Inflammatory macrophage treated with lipopolysaccharide for 1 hour (primary cell): Measurements from ENCODE around the gene ZFTA.

Source experiments
- DNase-seq, 2 donors: peaks; one replicate each; pipeline ENCODE4 v3.0.0-alpha.2; 2020 to 2022

The ZFTA gene

DNA sequence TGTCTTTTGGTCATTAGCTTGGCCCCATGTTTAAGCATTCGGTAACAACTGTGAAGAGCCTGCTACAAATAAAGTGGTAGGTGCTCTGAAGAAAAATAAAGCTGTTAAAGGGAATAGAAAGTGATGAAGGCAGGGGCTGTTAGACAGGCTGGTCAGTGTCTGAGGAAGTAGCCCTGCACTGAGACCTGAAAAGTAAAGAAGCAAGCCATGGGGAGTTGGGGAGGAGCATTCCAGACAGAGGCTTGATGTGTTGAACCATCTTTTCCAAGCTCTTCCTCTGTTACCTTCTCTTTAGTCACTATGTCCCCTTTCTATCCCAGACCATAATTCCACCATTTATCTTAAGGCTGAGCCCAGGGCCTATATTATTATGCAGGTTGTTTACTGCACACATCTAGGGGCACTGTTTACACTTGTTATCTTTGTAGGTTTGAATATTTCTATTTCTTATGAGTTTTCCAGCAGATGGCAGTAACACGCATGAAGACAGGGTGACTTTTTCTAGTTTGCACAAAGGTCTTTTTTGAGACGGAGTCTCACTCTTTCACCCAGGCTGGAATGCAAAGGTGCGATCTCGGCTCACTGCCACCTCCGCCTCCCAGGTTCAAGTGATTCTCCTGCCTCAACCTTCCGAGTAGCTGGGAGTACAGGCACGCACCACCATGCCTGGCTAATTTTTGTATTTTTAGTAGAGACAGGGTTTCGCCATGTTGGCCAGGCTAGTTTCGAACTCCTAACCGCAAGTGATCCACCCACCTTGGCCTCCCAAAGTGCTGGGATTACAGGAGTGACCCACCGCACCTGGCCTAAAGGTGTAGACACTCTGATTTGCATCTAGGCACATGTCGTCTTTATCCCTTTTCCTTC lies 23.0 kb downstream of the ZFTA start:
- DNase-seq = no peak

DNA sequence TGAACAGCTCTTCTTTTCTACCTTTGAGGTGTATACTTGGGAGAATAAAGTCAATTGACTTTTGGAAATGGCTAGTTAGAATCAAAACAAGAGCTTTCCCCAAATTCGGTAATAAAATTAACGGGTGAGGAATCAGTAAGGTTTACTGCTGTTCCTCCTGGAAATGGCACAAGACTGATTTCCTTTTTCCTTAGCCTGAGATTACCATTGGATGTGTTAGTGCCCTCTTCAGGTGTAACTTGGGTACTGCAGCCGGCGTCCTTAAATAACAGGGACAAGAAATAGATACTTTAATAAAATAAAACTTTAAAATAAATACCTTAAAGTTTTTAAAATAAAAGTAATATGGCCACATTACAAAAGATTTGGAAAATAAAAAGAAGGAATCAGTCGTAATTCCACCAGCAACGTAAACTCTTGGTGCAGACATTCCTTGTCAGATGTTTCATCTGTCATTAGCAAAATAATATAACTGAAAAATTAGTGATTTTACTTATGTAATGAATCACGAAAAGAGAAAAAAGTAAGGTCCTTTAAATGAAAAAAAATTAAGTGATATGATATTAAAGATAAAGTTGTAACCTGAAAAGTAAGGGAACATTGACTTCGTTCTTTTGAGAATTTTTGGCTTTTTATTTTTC lies 29.7 kb downstream of the ZFTA start:
- DNase-seq = peak; percentile 65 to 97

DNA sequence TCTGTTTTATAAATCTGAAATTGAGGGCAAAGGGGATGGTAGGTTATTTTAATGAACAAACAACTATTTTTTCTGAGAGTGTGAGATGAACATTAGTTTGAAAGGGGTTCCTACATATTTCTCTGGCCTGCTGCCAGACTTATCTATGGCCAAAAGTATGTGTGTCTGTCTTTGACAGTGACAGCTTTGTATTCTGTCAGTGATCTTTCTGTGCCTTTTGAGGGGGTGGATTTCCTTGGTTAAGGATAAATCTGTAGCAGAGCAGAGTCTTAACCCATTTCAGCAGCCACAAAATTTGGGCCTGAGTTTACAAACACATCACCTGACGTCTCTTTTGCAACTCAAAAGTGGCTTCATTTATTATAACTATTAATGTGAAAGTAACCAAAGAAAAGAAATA lies 30.9 kb downstream of the ZFTA start:
- DNase-seq = no peak

DNA sequence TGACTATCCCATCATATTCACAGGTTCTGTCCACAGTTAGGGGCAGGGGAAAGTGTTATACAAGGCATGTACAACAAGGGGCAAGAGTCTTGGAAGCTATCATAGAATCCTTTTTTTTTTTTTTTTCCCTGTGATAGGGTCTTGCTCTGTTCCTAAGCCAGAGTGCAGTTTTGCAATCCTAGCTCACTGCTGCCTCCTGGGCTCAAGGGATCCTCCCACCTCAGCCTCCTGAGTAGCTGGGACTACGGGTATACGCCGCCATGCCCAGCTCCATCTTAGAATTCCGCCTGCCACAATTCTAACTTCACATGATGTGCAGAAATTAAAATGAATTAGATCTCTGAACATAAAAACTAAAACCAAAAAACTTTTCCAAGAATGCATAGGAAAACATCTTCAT lies 31.7 kb downstream of the ZFTA start:
- no peak for DNase-seq

DNA sequence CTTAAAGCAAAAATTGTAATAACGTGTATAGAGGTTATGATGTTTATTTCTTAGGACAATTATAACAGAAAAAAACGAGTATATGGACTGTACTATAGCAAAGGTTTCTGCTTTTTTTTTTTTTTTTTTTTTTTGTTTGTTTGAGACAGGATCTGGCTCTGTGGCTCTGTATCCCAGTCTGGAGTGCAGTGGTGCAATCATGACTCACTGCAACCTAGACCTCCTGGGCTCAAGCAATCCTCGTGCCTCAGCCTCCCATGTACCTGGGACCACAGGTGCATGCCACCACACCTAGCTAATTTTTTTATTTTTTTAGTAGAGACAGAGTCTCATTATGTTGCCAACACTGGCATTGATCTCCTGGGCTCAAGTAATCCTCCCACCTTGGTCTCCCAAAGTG lies 39.2 kb downstream of the ZFTA start:
- no peak for DNase-seq

DNA sequence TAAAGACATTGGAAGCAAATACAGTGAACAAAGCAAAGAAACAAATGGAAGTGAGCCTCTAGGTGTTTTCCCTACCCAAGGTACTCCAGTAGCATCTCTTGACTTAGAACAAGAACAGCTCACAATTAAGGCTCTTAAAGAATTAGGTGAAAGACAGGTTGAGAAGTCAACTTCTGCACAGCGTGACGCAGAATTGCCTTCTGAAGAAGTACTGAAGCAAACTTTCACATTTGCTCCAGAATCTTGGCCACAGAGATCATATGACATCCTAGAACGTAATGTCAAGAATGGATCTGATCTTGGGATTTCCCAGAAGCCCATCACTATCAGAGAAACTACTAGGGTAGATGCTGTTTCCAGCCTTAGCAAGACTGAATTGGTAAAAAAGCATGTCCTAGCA lies 48.0 kb downstream of the ZFTA start:
- DNase-seq = no peak

DNA sequence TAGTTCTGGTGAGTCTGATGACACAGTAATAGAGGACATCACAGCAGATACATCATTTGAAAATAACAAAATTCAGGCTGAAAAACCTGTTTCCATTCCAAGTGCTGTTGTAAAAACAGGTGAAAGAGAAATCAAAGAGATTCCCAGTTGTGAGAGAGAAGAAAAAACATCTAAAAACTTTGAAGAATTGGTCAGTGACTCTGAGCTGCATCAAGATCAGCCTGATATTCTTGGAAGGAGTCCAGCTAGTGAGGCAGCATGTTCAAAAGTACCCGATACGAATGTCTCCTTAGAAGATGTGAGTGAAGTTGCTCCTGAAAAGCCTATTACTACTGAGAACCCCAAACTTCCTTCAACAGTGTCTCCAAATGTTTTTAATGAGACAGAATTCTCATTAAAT lies 48.6 kb downstream of the ZFTA start:
- no peak for DNase-seq

DNA sequence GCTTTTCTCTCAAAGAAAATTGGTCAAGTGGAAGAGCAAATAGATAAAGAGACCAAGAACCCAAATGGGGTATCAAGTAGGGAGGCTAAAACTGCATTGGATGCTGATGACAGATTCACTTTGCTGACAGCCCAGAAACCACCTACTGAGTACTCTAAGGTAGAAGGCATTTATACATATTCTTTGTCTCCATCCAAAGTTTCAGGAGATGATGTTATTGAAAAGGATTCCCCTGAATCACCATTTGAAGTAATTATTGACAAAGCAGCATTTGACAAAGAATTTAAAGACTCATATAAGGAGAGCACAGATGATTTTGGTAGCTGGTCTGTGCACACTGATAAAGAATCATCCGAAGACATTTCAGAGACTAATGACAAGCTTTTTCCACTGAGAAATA lies 49.6 kb downstream of the ZFTA start:
- DNase-seq = no peak
